HG03342 (cell line): ENCODE results near the gene ABCC1.

Experiments used
- ATAC-seq: cut with Tn5 transposase; IDR thresholded peaks from one replicate; pipeline ENCODE4 v1.9.1; 2021; ENCODE audit warnings: mild to moderate bottlenecking, moderate library complexity; ENCODE audit not compliant: unreplicated experiment

The ABCC1 gene

DNA sequence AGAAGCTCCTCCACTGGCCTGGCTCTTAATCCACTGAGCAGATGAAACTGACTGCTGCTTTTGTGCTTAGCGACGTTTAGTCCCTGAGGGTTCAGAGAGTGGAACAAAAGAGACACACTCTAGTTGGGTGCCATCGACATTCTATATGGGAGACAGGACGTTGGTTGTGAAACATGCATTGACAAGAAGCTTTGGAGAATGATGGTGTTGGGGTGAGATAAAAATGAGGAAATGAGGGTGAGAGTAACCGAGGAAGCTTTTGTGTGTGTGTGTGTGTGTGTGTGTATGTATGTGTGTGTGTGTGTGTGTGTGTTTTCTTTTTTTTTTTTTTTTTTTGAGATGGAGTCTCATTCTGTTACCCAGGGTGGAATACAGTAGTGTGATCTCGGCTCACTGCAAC is 89.5 kb downstream of the ABCC1 start:
- no peak for ATAC-seq

DNA sequence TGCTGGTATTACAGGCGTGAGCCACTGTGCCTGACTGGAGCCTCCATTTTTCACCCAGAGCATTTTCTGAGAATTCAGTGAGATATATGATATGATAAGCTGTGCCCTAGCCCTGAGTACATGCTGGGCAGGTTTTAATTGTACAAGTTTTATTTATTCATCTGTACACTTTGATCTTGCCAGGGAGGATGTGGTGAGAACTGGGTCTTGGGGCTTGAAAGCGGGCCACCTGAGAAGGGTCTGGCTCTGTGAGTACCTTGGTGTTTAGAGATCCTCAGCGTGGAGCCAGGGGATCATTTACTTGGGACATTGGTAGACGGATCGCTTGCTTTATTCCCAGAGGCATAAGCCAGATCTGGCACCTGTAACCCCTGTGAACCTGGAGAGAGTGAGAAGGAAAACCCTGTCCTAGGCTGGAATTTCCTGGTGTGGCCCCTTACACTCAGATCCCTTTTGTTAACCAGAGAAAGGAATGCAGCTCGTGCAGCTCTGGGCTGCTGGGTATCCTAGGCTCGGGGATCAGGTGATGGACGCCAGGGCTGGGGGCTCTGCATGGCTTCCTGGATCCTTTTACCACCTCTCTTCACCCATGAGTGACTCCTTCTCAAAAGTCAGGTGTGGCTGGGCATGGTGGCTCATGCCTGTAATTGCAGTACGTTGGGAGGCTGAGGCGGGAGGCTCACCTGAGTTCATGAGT is 91.9 kb downstream of the ABCC1 start:
- ATAC-seq, result no peak

DNA sequence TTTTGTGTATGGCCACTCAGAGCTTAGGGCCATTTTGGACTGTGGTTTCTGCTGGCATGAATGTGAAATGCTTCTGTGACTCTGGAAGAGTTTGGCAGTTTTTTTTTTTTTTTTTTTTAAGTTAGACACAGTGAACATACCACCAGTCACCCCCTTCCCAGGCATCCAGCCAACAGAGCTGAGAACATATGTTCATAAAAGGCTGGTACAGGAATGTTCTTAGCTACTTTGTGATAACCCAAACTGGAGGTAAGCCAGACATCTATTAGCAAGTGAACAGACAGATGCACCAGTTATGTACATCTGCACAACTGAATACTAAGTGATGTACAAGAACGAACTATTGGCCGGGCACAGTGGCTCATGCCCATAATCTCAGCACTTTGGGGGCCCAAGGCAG is 92.7 kb downstream of the ABCC1 start:
- no peak for ATAC-seq

DNA sequence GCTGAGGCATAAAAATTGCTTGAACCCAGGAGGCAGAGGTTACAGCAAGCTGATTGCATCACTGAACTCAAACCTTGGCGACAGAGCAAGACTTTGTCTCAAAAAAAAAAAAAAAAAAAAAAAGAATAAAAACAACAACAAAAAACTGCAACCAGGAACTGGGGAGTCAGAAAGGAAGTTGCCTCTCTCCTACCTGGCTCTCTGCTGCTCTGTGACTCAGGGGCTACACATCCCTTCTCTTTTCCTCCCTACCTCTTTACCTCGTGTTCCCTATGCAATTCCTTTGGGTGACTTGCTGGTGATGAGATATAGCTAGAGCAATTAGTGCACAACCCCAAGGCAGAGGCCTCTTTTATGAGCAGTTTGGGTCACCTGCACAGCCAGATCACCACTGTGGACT is 95.9 kb downstream of the ABCC1 start:
- ATAC-seq, result no peak

DNA sequence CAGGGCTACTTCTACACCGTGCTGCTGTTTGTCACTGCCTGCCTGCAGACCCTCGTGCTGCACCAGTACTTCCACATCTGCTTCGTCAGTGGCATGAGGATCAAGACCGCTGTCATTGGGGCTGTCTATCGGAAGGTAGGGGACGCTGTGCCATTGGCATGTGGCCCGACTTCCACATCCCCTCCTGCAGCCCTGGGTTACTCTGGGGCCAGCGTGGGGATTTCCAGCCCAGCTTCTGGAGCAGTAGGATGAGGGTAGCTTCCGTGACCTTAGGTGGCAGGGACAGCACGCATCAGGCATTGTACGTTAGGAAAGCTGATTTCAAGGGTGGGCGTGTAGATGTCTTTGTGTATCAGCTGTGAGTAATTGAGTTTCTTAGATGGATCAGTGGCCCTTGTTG is 96.5 kb downstream of the ABCC1 start:
- no peak for ATAC-seq

DNA sequence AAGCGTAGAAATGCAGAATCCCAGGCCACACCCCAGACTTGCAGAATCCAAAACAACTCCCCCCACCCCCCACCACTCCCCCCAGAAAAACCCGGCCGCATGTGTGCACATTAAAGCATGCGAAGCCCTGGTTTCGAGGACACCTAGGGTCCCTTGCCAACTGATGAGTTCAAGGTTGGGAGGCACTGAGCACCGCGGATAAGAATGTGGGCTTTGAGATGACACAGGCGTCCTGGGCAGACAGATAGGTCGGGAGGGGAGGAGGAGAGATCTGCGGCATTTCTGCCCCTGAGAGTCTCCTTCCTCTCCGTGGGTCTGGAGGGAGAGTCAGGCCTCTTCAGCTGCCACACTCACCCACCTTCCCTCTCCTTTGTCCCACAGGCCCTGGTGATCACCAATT is 98.3 kb downstream of the ABCC1 start:
- no peak for ATAC-seq

DNA sequence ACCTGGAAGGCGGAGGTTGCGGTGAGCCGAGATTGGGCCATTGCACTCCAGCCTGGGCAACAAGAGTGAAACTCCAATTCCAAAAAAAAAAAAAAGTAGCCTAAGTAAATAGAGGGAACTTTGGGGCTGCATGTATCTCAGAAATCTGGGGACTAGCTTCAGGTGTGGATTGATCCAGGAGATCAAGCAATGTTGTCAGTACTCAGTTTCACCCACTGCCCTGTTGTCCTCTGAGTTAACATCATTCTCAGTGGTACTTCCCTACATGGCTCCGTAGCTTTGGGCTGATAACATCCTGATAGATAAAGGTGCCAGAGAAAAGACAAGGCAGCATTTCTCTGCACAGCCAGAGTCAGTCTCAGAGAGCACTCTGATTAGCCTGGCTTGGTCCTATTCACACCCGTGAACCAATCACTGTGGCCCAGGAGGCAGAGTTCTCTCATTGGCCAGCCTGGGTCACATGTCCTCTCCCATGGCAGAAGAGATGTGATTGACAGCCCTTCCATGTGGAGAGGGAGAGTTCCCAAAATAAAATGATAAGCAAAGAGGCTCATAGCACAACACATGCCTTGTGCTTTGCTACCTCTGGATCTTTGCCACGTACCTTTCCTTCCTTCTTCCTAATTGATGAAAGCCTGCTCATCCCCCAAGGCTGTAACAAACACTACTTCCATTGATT is 99.6 kb downstream of the ABCC1 start:
- ATAC-seq, result no peak

DNA sequence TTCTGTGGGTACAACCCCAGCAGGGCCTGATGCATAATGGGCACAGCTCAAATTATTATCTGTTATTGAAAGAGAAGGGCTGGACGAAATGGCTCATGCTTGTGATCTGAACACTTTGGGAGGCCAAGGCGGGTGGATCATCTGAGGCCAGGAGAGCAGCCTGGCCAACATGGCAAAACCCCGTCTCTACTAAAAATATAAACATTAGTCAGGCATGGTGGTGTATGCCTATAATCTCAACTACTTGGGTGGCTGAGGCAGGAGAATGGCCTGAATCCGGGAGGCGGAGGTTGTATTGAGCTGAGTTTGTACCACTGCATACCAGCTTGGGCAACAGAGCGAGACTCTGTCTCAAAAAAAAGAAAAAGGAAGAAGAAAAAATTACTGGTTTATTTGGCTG is 100.7 kb downstream of the ABCC1 start:
- no peak for ATAC-seq

DNA sequence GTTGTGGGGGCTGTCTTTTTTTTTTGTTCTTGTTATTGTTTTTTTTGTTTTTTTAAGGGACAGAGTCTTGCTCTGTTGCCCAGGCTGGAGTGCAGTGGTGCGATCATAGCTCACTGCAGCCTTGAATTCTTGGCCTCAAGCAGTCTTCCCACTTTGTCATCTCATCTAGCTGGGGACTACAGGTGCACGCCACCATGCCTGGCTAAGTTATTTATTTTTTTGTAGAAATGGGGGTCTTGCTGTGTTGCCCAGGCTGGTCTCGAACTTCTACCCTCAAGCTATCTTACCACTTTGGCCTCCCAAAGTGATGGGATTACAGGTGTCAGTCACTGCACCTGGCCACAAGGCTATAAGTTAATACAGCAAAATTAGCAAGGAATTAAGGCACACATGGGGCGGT is 101.7 kb downstream of the ABCC1 start:
- ATAC-seq, result no peak

DNA sequence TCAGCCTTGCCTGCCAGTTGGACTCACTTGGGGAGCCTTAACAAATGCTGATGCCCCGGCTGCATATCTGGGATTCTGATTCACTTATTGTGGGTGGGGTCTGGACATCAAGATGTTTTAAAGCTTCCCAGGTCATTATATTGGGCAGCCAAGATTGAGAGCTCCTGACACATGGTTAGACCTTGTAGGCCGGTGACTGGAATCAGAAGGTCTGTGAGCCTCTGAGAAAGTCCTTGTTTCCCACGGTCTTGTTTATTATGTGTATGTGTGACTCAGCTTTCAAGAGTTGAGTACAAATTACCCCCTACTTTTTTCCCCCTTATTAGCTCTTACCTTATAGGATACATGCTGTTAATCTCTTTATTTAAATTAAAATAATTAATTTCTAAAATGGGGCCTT is 103.5 kb downstream of the ABCC1 start:
- no peak for ATAC-seq

DNA sequence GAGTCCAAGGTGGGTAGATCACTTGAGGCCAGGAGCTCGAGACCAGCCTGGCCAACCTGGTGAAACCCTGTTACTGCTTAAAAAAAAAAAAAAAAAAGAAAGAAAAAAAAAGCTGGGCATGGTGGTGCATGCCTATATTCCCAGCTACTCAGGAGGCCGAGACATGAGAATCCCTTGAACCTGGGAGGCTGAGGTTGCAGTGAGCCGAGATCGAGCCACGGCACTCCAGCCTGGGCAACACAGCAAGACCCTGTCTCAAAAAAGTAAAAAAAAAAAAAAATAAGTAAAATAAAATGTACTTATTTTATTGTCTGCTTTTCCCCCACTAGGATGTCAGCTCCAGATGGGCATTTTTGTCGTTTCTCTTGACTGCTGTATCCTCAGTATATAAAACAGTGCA is 107.7 kb downstream of the ABCC1 start:
- no peak for ATAC-seq

DNA sequence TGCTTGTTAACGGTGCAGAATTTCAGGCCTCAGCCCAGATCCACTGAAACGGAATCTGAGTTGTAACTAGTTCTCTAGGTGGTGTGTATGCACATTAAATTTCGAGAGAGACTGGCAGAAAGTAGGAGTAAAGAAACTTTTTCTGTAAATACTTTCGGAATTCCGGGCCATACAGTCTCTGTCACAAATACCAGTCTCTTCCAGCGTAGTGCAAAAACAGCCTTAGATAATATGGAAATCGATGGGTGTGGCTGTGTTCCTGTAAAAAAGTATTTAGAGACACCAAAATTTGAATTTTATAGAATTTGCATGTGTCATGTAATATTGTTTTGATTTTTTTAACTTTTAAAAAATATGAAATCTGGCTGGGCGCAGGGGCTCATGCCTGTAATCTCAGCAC is 109.7 kb downstream of the ABCC1 start:
- no peak for ATAC-seq

DNA sequence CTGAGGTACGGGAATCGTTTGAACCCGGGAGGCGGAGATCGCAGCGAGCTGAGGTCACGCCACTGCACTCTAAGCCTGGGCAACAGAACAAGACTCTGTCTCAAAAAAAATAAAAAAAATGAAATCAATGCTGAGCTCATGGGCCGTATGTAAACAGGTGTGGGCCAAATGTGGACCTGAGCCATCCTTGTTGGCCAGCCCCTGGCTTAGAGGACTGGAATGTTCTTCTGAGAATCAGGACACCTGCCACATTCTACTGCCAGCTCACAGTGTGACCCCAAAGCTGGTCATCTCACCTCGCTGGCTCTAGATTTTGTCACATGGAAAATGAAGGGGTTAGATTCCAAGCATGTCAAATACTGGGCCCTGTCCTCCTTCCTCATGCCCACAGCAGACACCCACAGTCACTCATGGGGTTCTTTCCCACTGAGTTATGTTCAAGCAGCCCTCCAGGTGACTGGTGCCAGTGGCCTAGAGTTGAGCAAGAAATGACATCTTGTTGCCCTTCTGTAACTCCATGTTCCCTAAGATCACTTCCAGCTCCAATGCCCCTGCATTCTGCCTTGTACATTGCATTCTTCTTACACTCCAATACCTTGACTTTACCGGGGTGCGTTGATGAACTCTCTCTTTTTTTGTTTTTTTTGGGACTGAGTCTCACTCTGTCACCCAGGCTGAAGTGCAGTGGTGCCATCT is 110.6 kb downstream of the ABCC1 start:
- no peak for ATAC-seq

DNA sequence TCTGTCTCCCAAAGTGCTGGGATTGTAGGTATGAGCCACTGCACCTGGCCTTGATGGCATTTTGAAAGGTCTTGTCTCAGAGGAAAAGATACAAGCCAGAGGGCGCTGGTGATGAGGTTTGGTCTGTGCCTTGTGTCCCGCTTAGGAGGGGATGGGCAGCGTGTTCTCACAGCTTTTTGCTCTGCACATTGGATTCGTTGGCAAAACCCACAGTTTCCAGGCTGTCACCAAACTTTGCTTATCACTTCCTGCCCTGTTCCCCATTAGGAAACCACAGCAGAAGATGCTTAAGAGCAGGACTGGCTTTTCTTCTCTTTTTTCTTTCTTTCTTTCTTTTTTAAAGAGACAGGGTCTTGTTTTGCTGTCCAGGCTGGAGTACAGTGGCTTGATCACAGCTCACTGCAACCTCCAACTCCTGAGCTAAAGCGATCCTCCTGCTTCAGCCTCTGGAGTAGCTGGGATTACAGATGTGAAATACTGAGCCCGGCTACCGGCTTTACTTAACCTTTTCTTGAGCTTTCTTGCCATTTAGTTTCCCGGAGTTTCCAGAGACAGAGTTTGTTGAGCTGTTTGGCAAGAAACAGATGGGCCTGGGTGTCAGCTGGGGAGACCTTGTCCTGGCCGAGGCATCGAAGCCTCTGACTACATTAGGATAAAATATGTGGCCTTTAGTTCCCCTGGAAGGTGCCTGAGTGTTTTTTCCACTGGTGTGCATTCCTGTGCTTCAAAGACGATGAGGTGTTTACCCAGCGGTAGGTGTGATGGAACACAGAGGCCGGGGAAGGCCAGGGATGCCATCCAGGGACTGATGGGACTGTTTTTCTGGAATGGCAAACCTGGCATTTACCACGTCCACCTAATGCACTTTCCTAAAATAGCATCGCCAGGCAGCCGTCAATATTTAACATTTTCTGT is 112.9 kb downstream of the ABCC1 start:
- ATAC-seq, result no peak

DNA sequence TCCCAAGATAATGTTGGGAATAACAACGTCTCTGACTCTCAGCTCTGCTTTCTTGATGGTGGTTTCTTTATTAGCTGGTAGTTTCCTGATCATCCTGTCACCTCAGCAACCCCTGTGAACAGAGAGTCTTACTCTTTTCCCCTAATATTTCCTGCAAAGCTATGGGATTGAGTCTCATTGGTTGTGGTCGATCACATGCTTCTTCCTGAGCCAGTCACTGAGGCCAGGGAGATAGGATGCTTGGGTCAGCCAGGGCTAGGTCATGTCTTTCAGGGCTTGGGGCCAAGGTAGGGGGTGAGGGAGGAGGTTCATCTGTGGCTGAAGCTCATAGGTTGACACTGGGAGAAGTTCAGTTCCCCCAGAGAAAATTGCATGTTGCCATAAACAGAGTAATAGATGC is 114.3 kb downstream of the ABCC1 start:
- ATAC-seq, result no peak

DNA sequence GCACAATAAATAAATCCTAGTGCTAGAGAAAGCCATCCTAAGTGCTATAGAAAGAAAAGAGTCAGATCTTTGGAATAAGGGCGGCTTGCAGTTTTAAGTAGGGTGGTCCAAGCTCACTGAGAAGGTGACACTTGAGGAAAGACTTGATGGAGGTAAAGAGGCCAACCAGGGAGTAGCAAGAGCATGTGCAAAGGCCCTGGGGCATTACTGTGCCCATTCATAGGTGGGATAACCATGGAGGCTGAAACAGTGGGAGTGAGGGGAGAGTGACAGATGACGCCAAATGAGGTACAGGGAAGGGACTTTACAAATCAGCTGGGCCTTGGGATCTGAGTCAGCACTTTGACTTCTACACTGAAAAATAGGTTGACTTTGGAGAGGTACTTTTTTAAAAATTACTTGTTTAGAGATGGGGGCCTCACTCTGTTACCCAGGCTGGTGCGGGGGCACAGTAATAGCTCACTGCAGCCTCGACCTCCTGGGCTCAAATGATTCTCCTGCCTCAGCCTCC is 115.5 kb downstream of the ABCC1 start:
- no peak for ATAC-seq

DNA sequence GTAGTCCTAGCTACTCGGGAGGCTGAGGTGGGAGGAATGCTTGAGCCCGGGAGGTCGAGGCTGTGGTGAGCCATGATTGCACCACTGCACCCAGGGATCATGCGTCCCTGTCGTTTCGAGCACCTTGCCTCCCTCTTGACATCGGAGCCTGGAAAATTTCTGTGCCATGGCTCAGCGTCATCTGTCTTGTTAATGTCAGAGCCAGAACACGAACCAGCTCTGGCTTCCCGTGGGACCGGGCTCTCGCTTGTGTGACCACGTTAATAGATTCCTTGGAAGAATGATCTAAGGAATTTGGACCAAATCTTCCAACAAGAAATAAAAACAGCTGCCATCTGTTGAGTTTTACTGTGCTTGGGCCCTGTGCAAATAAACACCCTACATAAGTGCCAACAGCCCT is 117.7 kb downstream of the ABCC1 start:
- ATAC-seq, result no peak

DNA sequence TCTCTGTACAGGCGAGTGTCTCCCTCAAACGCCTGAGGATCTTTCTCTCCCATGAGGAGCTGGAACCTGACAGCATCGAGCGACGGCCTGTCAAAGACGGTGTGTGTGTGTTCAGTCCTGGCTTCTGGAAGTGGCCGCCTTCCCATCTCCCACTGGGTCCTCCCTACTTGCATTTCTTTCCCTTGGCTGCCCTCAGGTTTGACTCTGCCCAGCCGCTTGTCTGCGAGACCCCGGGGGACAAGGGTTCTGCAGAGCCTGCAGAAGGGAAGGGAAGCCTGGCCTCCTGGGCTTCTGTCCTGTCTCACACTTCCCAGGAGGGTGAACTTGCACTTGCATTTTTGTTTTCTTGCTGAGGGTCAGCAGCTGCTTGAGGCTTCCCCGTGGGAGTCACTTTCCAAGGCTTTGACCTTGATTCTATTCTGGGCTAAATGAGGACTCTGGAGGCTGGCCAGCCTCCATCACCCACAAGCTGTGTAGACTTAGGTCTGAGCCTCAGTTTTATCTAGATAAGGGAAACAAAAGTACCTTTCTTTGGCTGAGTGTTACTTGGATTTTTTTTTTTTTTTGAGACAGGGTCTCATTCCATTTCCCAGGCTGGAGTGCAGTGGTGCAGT is 122.3 kb downstream of the ABCC1 start:
- no peak for ATAC-seq

DNA sequence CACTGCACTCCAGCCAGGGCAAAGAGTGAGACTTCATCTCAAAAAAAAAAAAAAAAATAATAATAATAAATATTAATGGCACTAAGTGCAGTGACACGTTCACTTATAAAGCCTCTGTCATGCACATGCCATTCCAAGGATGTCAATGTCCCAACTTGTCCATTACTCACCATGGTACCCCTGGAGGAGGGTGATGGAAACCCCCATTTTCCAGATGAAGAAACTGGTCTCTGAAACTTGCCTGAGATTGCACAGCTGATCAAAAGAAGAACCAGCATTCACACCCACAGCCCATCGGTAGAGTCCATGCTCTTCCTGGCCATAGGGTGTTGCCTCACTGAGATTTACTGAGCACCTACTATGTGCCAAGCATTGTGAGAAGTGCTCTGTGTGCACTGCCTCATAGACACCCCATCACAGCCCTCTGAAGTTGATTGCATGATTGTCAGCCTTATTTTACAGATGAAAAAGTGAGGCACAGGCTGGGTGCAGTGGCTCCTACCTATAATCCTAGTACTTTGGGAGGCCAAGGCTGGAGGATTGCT is 123.7 kb downstream of the ABCC1 start:
- ATAC-seq, result no peak
